Middle frontal gyrus (tissue), 1 donor: Measurements from ENCODE around the gene MOCS1.

Source experiments
- DNase-seq: peaks from one replicate; pipeline ENCODE4 v3.0.0-alpha.2; 2015; ENCODE audit warnings: low spot score; ENCODE audit errors: extremely low spot score

Gene MOCS1

GRCh38 chr6:39924283-39924682, 10.0 kb downstream of the MOCS1 start:
- no peak for DNase-seq

- DNase-seq = no peak
These were observed 10.4 kb downstream of the MOCS1 start for GRCh38 chr6:39923861-39924260.

- no peak for DNase-seq
These were observed 10.9 kb downstream of the MOCS1 start for GRCh38 chr6:39923394-39923793.

DNA sequence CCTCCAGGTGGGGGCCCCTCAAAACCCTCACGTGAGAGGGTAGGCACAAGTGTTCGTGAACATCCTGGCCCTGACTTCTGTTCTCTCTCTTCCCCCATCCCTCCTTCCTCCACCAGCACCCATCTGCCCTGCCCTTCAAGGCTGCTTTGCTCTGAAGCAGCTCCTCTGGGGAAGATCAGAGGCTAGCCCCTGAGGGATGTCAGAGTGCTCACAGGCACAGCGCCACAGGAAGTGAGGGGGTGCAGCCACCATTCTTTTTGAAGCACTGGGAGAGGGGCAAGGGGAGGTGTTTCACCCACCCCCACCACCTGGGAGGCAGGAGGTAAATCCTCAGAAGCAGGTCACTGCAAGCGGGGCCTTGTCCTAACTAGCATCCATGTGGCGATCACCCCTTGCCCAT, 11.4 kb downstream of the MOCS1 start:
- DNase-seq = no peak

GRCh38 chr6:39920157-39920556, 14.1 kb downstream of the MOCS1 start:
- DNase-seq = no peak

DNA sequence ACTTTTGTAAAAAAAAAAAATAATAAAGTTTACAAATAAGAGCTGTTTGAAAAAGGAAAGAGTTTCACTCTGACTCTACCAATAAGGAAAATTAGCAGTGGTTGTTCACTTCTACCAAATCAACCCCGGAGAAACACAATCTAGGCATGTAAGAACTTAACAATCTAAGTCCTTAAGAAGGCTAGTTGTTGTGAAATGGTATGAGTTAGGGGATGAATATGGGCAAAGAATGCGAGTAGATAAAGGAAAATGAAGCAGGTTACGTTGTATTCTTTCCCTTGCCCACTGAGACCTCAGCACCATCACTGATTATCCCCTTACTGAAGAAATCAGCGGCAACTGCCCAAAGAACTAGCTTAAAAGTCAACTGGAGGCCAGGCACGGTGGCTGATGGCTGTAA, 15.4 kb downstream of the MOCS1 start:
- DNase-seq = no peak

DNA sequence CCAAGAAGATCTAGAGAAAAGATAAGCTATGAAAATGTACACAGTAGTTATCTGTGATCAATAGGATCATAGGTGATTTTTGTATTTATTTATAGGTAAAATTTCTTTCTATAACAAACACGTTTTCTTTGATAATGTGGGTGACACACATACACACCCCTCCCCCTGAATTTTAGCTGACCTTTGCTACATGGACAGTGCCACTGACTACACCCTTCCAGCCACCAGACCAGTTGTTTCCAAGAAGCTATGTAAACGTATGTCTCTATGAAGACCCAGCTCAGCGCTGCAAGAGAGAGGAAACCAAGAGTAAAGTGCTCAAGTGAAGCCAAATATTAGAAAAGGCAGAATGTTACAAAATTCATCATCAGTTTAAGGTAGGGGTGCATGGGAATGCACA, 16.3 kb downstream of the MOCS1 start:
- DNase-seq = no peak

DNA sequence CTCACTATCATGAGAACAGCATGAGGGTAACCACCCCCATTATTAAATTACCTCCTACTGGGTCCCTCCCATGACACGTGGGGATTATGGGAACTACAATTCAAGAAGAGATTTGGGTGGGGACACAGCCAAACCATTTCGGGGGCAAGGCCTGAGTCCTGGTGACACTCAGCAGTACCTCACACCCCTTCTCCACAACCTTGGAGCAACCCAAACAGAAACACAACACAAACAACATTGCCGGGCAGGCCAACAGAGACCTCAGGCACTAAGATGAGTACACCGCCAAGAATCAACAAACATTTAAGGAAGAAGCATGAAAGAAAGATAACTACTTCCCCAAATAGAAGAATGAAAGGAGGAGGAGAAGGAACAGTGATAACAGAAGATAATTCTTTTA, 16.9 kb downstream of the MOCS1 start:
- DNase-seq = no peak

- DNase-seq = no peak
These were observed 18.4 kb downstream of the MOCS1 start for GRCh38 chr6:39915866-39916265.

DNA sequence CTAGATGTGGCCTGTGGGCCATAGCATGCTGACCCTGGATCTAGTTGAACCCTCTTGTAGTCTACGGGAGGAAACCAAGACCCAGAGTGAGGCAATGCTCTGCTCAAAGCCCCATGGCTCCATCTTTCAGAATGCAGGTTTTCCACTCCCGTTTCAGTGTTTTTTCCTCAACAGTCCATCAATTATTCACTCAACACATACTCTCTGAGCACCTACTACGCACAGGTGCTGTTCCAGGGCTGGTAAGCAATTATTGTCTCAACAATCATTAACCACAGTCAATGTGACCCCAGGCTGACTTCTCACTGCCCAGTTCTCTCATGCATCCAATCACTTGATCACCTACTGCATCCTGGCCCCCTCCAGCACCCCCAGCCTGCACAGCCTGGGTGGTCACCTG, 20.0 kb downstream of the MOCS1 start:
- DNase-seq = no peak

DNA sequence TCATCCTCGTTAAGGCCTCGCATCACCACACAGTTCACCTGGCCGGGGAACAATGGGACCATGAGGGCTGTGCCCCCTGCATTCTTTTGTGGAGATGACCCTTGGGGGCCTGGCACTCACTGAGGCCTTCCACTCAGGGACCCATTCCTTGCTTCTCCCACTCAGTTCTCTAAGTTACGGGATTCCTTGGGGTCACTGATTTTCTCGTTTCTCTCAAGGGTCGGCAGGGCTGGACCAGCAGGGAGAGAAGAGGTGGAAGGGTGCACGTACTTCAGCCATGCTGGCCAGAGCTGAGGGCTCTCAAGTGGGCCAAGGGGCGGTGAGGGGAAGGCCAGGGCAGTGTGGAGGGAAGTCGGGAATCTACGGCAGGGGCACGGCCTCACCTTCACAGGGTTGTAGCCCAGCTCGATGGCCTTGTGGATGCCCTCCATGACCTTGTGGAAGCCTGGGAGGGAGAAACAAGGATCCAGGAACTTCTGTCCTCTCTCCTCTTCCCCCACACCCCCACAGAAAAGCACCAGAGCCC, 20.8 kb downstream of the MOCS1 start:
- no peak for DNase-seq

DNA sequence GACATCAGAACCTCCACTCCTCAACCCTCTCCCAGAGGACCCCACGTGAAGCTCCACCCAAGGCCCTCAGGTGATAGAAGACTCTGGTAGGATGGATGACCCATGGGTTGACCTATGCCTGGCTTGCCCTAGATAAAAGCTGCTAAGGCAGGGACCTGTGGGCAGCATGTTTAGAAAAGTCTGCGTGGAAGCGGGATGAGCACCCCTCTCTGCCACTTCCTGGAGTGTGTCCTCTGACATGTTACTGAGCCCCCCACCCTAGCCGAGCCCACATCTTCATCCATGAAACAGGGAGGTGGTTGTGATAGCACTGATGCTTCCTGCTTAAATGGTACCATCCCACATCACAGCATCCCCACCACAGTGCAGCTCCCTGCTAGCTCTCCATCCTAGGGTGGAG, 21.8 kb downstream of the MOCS1 start:
- no peak for DNase-seq

DNA sequence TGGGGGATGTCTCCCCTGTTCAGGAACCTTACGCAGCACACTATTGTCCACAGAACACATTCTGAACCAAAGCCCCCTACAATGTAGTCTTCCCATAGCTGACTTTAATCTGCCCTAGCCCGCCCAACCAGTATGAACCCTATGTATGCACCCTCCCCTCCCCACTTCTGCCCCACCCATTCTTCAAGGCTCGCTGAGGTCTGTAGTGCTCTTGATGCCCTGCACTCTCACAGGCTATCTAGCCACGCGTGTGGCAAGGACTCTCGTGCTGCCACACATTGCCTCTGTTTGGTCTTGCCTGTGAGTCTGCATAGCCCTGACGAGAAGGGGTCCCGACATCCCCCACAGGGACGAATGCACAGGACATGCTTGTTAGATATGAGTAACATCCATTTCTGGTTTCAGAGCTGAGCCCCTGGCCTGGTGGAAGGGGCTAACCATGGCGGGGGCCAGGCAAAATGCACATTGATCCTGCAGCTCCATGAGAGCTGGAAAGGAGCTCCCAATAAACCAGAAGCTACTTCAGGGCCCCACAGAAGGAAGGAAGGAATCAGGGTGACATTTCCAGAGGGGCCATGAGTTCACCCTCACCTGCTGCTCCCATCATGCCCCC, 22.6 kb downstream of the MOCS1 start:
- no peak for DNase-seq

- no peak for DNase-seq
These were observed 23.5 kb downstream of the MOCS1 start for GRCh38 chr6:39910744-39911143.

- DNase-seq = no peak
These were observed 24.1 kb downstream of the MOCS1 start for GRCh38 chr6:39910164-39910563.

GRCh38 chr6:39909701-39910100, 24.6 kb downstream of the MOCS1 start:
- no peak for DNase-seq

- no peak for DNase-seq
These were observed 25.3 kb downstream of the MOCS1 start for GRCh38 chr6:39908838-39909583.

DNA sequence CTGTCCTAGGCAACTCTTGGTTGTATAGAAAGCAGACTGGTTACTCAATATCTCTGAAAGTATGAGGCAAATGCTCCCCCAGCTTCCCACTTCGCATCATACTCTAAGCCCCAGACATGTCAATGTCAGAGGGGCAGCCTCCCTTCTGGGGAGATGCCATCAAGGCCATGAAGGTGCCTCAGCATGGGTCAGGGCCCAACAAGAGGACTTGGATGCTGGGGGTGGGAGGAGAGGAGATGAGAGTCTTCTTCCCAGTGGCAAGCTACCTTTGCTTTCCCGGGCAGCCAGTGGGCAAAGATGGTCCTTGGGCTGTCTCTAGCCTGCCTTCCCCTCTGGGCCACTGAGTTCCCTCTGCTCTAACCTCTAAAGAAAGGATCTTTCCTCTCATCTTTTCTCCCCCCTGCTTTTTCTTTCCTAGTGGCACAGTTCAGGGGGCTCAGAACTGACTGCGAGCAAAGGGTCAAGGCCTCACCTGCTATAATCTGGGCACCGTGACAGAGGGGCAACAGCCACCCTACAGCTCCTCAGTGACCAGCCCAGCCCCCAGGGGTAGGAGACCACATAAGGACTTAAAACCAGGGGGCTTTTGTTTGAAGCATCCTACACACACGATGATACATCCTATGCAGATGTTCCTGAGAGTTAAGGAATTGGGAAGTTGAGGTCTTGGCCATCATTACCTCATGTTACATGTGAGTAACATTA, 26.2 kb downstream of the MOCS1 start:
- DNase-seq = no peak

- no peak for DNase-seq
These were observed 27.9 kb downstream of the MOCS1 start for GRCh38 chr6:39906318-39906761.

- no peak for DNase-seq
These were observed 28.7 kb downstream of the MOCS1 start for GRCh38 chr6:39905640-39905975.

GRCh38 chr6:39904946-39905639, 29.2 kb downstream of the MOCS1 start:
- no peak for DNase-seq

- DNase-seq = no peak
These were observed 30.6 kb downstream of the MOCS1 start for GRCh38 chr6:39903656-39904055.
